WTC11 (cell line): ENCODE results near the gene ZNF433. TPM values are rescaled to one million over a fixed set of nuclear protein-coding genes. Genes with fewer than 3 reads are reported as not detected.

Source experiments
- ATAC-seq: fragments of 200-7000 bp; cut with Tn5 transposase; 2 replicates; pipeline ENCODE4 v1.10.0; 2021; ENCODE audit warnings: mild to moderate bottlenecking, moderate library complexity
- CTCF ChIA-PET: fragments of 300-600 bp; sonication (Branson Sonifier 250); formaldehyde crosslinking; loops from one replicate; lab custom pipeline; 2021; ENCODE audit warnings: antibody characterized with exemption; lab: Charles Lee
- POLR2A ChIA-PET: fragments of 350-600 bp; sonication (Branson Sonifier 250); formaldehyde crosslinking; loops from one replicate; lab custom pipeline; 2021; ENCODE audit warnings: antibody characterized with exemption; lab: Charles Lee
- DNase-seq: peaks from one replicate; pipeline ENCODE4 v3.0.0; 2021; ENCODE audit warnings: low spot score
- H3K27ac Mint-ChIP-seq: 2 replicates; pipeline ENCODE4 v1.8.0; 2021; ENCODE audit warnings: mixed read lengths
- H3K27me3 Mint-ChIP-seq: 2 replicates; pipeline ENCODE4 v1.8.0; 2021; ENCODE audit warnings: low read depth, mild to moderate bottlenecking, moderate library complexity, mixed read lengths
- H3K36me3 Mint-ChIP-seq: 2 replicates; pipeline ENCODE4 v1.8.0; 2021; ENCODE audit warnings: mixed read lengths
- H3K4me1 Mint-ChIP-seq: 2 replicates; pipeline ENCODE4 v1.8.0; 2022; ENCODE audit warnings: mixed read lengths
- H3K4me3 Mint-ChIP-seq: 2 replicates; pipeline ENCODE4 v1.8.0; 2021; ENCODE audit warnings: mild to moderate bottlenecking, moderate library complexity, mixed read lengths
- H3K9me3 Mint-ChIP-seq: 2 replicates; pipeline ENCODE4 v1.8.0; 2021; ENCODE audit warnings: mixed read lengths
- ATF3 ChIP-seq: sonication (generic); formaldehyde crosslinking; conservative IDR thresholded peaks from 2 replicates; pipeline ENCODE4 v1.8.1; 2022; ENCODE audit warnings: mild to moderate bottlenecking, missing genetic modification reagents
- ATF6 ChIP-seq: sonication (generic); formaldehyde crosslinking; IDR thresholded peaks from 2 replicates; pipeline ENCODE4 v1.8.1; 2023; ENCODE audit warnings: mild to moderate bottlenecking, missing genetic modification reagents
- CREB1 ChIP-seq: sonication (generic); formaldehyde crosslinking; IDR thresholded peaks from 2 replicates; pipeline ENCODE4 v1.8.0; 2023; ENCODE audit warnings: mild to moderate bottlenecking, missing genetic modification reagents
- E2F4 ChIP-seq: sonication (generic); formaldehyde crosslinking; IDR thresholded peaks from 2 replicates; pipeline ENCODE4 v1.8.1; 2022; ENCODE audit warnings: low read depth, mild to moderate bottlenecking, moderate library complexity, missing genetic modification reagents, borderline replicate concordance
- ERG ChIP-seq: fragments of 250-450 bp; sonication (Bioruptor Pico); IDR thresholded peaks from 2 replicates; pipeline ENCODE4 v1.8.0; 2021; ENCODE audit warnings: mild to moderate bottlenecking
- FOXK1 ChIP-seq: sonication (generic); formaldehyde crosslinking; IDR thresholded peaks from 2 replicates; pipeline ENCODE4 v1.8.0; 2022; ENCODE audit warnings: mild to moderate bottlenecking, moderate library complexity, missing genetic modification reagents
- FOXP1 ChIP-seq: sonication (generic); formaldehyde crosslinking; IDR thresholded peaks from 2 replicates; pipeline ENCODE4 v1.8.0; 2022; ENCODE audit warnings: missing genetic modification reagents, mild to moderate bottlenecking, moderate library complexity, borderline replicate concordance
- GABPB1 ChIP-seq: sonication (generic); formaldehyde crosslinking; IDR thresholded peaks from 2 replicates; pipeline ENCODE4 v1.8.1; 2023; ENCODE audit warnings: mild to moderate bottlenecking, missing genetic modification reagents
- MAX ChIP-seq: sonication (generic); formaldehyde crosslinking; IDR thresholded peaks from 2 replicates; pipeline ENCODE4 v1.8.0; 2022; ENCODE audit warnings: mild to moderate bottlenecking, missing genetic modification reagents
- NFE2L1 ChIP-seq: sonication (generic); formaldehyde crosslinking; IDR thresholded peaks from 2 replicates; pipeline ENCODE4 v1.8.1; 2023; ENCODE audit warnings: missing genetic modification reagents
- NR3C1 ChIP-seq: sonication (generic); formaldehyde crosslinking; conservative IDR thresholded peaks from 2 replicates; pipeline ENCODE4 v1.8.1; 2023; ENCODE audit warnings: low read depth, mild to moderate bottlenecking, missing genetic modification reagents
- PREB ChIP-seq: sonication (generic); formaldehyde crosslinking; IDR thresholded peaks from 2 replicates; pipeline ENCODE4 v1.8.1; 2022; ENCODE audit warnings: mild to moderate bottlenecking, missing genetic modification reagents, moderate library complexity, borderline replicate concordance
- PRRX2 ChIP-seq: fragments of 250-450 bp; sonication (Bioruptor Pico); IDR thresholded peaks from 2 replicates; pipeline ENCODE4 v1.8.0; 2021; ENCODE audit warnings: mild to moderate bottlenecking
- RELA ChIP-seq: sonication (generic); formaldehyde crosslinking; IDR thresholded peaks from 2 replicates; pipeline ENCODE4 v1.8.1; 2022; ENCODE audit warnings: missing genetic modification reagents, mild to moderate bottlenecking, borderline replicate concordance
- RORB ChIP-seq: fragments of 250-450 bp; sonication (Bioruptor Pico); IDR thresholded peaks from 2 replicates; pipeline ENCODE4 v1.9.0; 2021; ENCODE audit warnings: mild to moderate bottlenecking
- STAT6 ChIP-seq: sonication (generic); formaldehyde crosslinking; conservative IDR thresholded peaks from 2 replicates; pipeline ENCODE4 v1.8.1; 2023; ENCODE audit warnings: mild to moderate bottlenecking, low read depth, missing genetic modification reagents, moderate library complexity
- USF1 ChIP-seq: sonication (generic); formaldehyde crosslinking; IDR thresholded peaks from 2 replicates; pipeline ENCODE4 v1.8.0; 2022; ENCODE audit warnings: mild to moderate bottlenecking, missing genetic modification reagents
- ZSCAN18 ChIP-seq: fragments of 250-450 bp; sonication (Bioruptor Pico); IDR thresholded peaks from 2 replicates; pipeline ENCODE4 v2.1.2; 2022; ENCODE audit warnings: mild to moderate bottlenecking, moderate library complexity
- total RNA-seq: library from RNA; stranded (reverse); gene quantifications from 3 replicates; pipeline ENCODE4 v1.2.3, GENCODE V29; 2021

The ZNF433 gene
- total RNA-seq, 1 experiment from 2014 or later: 2.9 TPM

- TF ChIP-seq RELA (CRISPR knock-in tag) (no peak), E2F4 (CRISPR knock-in tag) (no peak), MAX (CRISPR knock-in tag) (no peak), RORB (CRISPR knock-in tag) (no peak), NFE2L1 (CRISPR knock-in tag) (no peak), ZSCAN18 (CRISPR knock-in tag) (no peak)
Observed at GRCh38 chr19:11973019-11973810, 62.3 kb downstream of the ZNF433 start (continued).

- Mint-ChIP-seq H3K4me1 (peaks cover 1% of the 10 kb centered on the region), H3K27ac (no peak overlapping the region), H3K27me3 (peaks cover 11% of the 10 kb centered on the region), H3K9me3 (peaks cover 15% of the 10 kb centered on the region), H3K36me3 (peaks cover 6% of the 10 kb centered on the region), H3K4me3 (no peak overlapping the region)
- DNase-seq (no peak), ATAC-seq (no peak)
- TF ChIP-seq USF1 (CRISPR knock-in tag) (no peak), FOXP1 (CRISPR knock-in tag) (no peak), NR3C1 (CRISPR knock-in tag) (no peak), ZSCAN18 (CRISPR knock-in tag) (no peak), ATF6 (CRISPR knock-in tag) (no peak), ERG (no peak), CREB1 (CRISPR knock-in tag) (no peak), GABPB1 (no peak)
- POLR2A ChIA-PET: interaction anchor here (0.6 kb wide), 1 partner anchor 88 kb away, joined by 3 read pairs; no protein-coding TSS in a partner anchor
- CTCF ChIA-PET: no interaction called here
Observed at GRCh38 chr19:11971041-11971440, 64.4 kb downstream of the ZNF433 start.

- H3K9me3 Mint-ChIP-seq: peaks cover 9% of the 10 kb centered on the region
- peaks cover 8% of the 10 kb centered on the region for H3K4me1 Mint-ChIP-seq
- DNase-seq (no peak), ATAC-seq (no peak)
- no peaks in the 10 kb centered on the region for H3K36me3 Mint-ChIP-seq
- no peak overlapping the region for H3K27ac Mint-ChIP-seq
- CTCF ChIA-PET: interaction anchor here (1.1 kb wide), 1 partner anchor 15 kb away, joined by 3 read pairs; no protein-coding TSS in a partner anchor
- peaks cover 18% of the 10 kb centered on the region for H3K27me3 Mint-ChIP-seq
- H3K4me3 Mint-ChIP-seq: no peak overlapping the region
- POLR2A ChIA-PET: no interaction called here
- TF ChIP-seq PREB (CRISPR knock-in tag): no peak
- TF ChIP-seq PRRX2 (CRISPR knock-in tag): no peak
- no peak for TF ChIP-seq RELA (CRISPR knock-in tag)
- no peak for TF ChIP-seq FOXK1 (CRISPR knock-in tag)
- TF ChIP-seq STAT6 (CRISPR knock-in tag): no peak
- no peak for TF ChIP-seq ATF3 (CRISPR knock-in tag)
Observed at GRCh38 chr19:11970174-11970573, 65.3 kb downstream of the ZNF433 start.
